Activated T-cell treated with anti-CD3 and anti-CD28 coated beads for 1 hour (primary cell): Measurements from ENCODE around the gene SNAI3.

Experiments used
- DNase-seq: peaks from one replicate; pipeline ENCODE4 v3.0.0-alpha.2; 2020; ENCODE audit warnings: low read depth

SNAI3 gene

GRCh38 chr16:88665570-88665969 lies 20.7 kb downstream of the SNAI3 start:
- no peak for DNase-seq

GRCh38 chr16:88665148-88665547 lies 21.2 kb downstream of the SNAI3 start:
- no peak for DNase-seq

GRCh38 chr16:88662843-88663606 lies 23.3 kb downstream of the SNAI3 start, which contains the start of gene MVD:
Gene MVD, minus strand, starts transcription at chr16:88663091. Its CDS starts 11 bp downstream, at chr16:88663080.
- DNase-seq, result peak; percentile 88

- no peak for DNase-seq
Measured at GRCh38 chr16:88662222-88662842, 24.0 kb downstream of the SNAI3 start.

- no peak for DNase-seq
Measured at GRCh38 chr16:88661468-88661867, 24.8 kb downstream of the SNAI3 start.

GRCh38 chr16:88659160-88659559 lies 27.1 kb downstream of the SNAI3 start:
- DNase-seq, result no peak

- DNase-seq, result no peak
Measured at GRCh38 chr16:88658714-88659113, 27.6 kb downstream of the SNAI3 start.

GRCh38 chr16:88657371-88657770 lies 28.9 kb downstream of the SNAI3 start:
- no peak for DNase-seq

- no peak for DNase-seq
Measured at GRCh38 chr16:88656291-88656980, 29.9 kb downstream of the SNAI3 start.

- no peak for DNase-seq
Measured at GRCh38 chr16:88655733-88656281, 30.5 kb downstream of the SNAI3 start.

- no peak for DNase-seq
Measured at GRCh38 chr16:88655053-88655732, 31.1 kb downstream of the SNAI3 start.

- DNase-seq, result no peak
Measured at GRCh38 chr16:88654363-88655052, 31.8 kb downstream of the SNAI3 start.

- no peak for DNase-seq
Measured at GRCh38 chr16:88653596-88654362, 32.5 kb downstream of the SNAI3 start.

- DNase-seq, result no peak
Measured at GRCh38 chr16:88653101-88653500, 33.2 kb downstream of the SNAI3 start.

GRCh38 chr16:88652762-88653063 lies 33.6 kb downstream of the SNAI3 start:
- DNase-seq, result no peak

GRCh38 chr16:88651989-88652761 lies 34.1 kb downstream of the SNAI3 start:
- no peak for DNase-seq

GRCh38 chr16:88651276-88651988 lies 34.9 kb downstream of the SNAI3 start:
- DNase-seq, result peak; percentile 48

GRCh38 chr16:88650749-88651275 lies 35.5 kb downstream of the SNAI3 start, which contains the start of gene CYBA:
Gene CYBA, minus strand, starts transcription at chr16:88651053. Its CDS starts 40 bp downstream, at chr16:88651013.
- DNase-seq, result peak; percentile 64
